B cell (primary cell): Measurements from ENCODE around the gene ATP2B3. TPM values are rescaled to one million over a fixed set of nuclear protein-coding genes. Genes with fewer than 3 reads are reported as not detected.

Source experiments
- ATAC-seq: fragments of 200-7000 bp; cut with Tn5 transposase; one replicate; pipeline ENCODE4 v1.10.0; 2021; ENCODE audit warnings: low read depth, mild to moderate bottlenecking, moderate number of reproducible peaks, moderate library complexity
- CTCF ChIA-PET: fragments of 350-600 bp; sonication (Branson Sonifier 250); formaldehyde crosslinking; loops from one replicate; lab custom pipeline; 2021; ENCODE audit warnings: antibody characterized with exemption, inconsistent platforms; lab: Charles Lee
- POLR2A ChIA-PET: fragments of 350-600 bp; sonication (Branson Sonifier 250); formaldehyde crosslinking; loops from one replicate; lab custom pipeline; 2021; ENCODE audit warnings: antibody characterized with exemption; lab: Charles Lee
- DNase-seq: peaks from one replicate; pipeline ENCODE4 v3.0.0; 2013
- H2AFZ ChIP-seq: 2 replicates; pipeline ENCODE4 v1.6.1; 2012; ENCODE audit warnings: mild to moderate bottlenecking, low read depth, low read length; ENCODE audit not compliant: insufficient read depth, poor library complexity, severe bottlenecking
- H3K27ac ChIP-seq, 2 donors: 1 replicate in 1 of 2; 2 replicates in 1 of 2; pipeline ENCODE4 v1.5.1; 2012 to 2013; ENCODE audit warnings: low read length in 2 of 2, mild to moderate bottlenecking in 2 of 2, moderate library complexity in 1 of 2
- H3K27me3 ChIP-seq, 4 experiments: fragments of 200-600 bp in 1 of 4; sonication (generic) in 1 of 4; replicated peaks in 1 of 4; 1 replicate in 2 of 4; 2 replicates in 2 of 4; pipeline versions ENCODE4 v1.6.1 to v1.7.0; 2013 to 2016; ENCODE audit warnings: low read length in 3 of 4, mild to moderate bottlenecking in 2 of 4, mixed read lengths in 1 of 4, moderate library complexity in 1 of 4; ENCODE audit not compliant: insufficient read depth in 4 of 4, control insufficient read depth in 3 of 4; ENCODE audit errors: control extremely low read depth in 1 of 4
- H3K36me3 ChIP-seq, 2 experiments: replicated peaks in 1 of 2; 1 replicate in 1 of 2; 2 replicates in 1 of 2; pipeline versions ENCODE4 v1.6.1 to v1.7.1; 2013; ENCODE audit warnings: low read length in 1 of 2; ENCODE audit not compliant: insufficient read depth in 2 of 2, control insufficient read depth in 1 of 2; ENCODE audit errors: control extremely low read depth in 1 of 2, extremely low read depth in 1 of 2
- H3K4me1 ChIP-seq, 2 donors: fragments of 200-600 bp in 1 of 2; sonication (generic) in 1 of 2; 1 replicate in 1 of 2; 2 replicates in 1 of 2; pipeline versions ENCODE4 v1.5.1 to v1.6.1; 2013 to 2017; ENCODE audit warnings: low read length in 2 of 2; ENCODE audit not compliant: control insufficient read depth in 2 of 2, insufficient read depth in 2 of 2
- H3K4me2 ChIP-seq: replicated peaks from 2 replicates; pipeline ENCODE3; 2012; ENCODE audit warnings: mild to moderate bottlenecking, low read depth, low read length; ENCODE audit not compliant: poor library complexity, severe bottlenecking
- H3K4me3 ChIP-seq, 5 experiments: fragments of 200-600 bp in 1 of 5; sonication (generic) in 1 of 5; 1 replicate in 3 of 5; 2 replicates in 2 of 5; pipeline versions ENCODE4 v1.5.1 to v1.7.0; 2011 to 2016; ENCODE audit warnings: low read length in 4 of 5, mild to moderate bottlenecking in 4 of 5, low read depth in 2 of 5, control low read depth in 1 of 5, moderate library complexity in 1 of 5; ENCODE audit not compliant: insufficient read depth in 1 of 5; ENCODE audit errors: control extremely low read depth in 1 of 5, extremely low read depth in 1 of 5
- H3K79me2 ChIP-seq: fragments of 200-600 bp; sonication (generic); one replicate; pipeline ENCODE4 v1.6.0; 2016; ENCODE audit warnings: low read length; ENCODE audit not compliant: control insufficient read depth, insufficient read depth
- H3K9ac ChIP-seq: fragments of 200-600 bp; sonication (generic); 2 replicates; pipeline ENCODE4 v1.6.1; 2017; ENCODE audit warnings: mild to moderate bottlenecking, low read length, moderate library complexity
- H3K9me3 ChIP-seq, 3 donors: one replicate each; pipeline versions ENCODE4 v1.6.1 to v1.7.1; 2013; ENCODE audit warnings: low read length in 2 of 3; ENCODE audit not compliant: control insufficient read depth in 2 of 3, insufficient read depth in 1 of 3; ENCODE audit errors: control extremely low read depth in 1 of 3
- H4K20me1 ChIP-seq: 2 replicates; pipeline ENCODE4 v1.6.0; 2012; ENCODE audit warnings: mild to moderate bottlenecking, low read length; ENCODE audit not compliant: insufficient read depth, control insufficient read depth, poor library complexity, severe bottlenecking
- H3K27ac Mint-ChIP-seq: one replicate; pipeline ENCODE4 v1.8.0; 2021; ENCODE audit warnings: mixed read lengths
- H3K27me3 Mint-ChIP-seq: one replicate; pipeline ENCODE4 v1.8.0; 2021; ENCODE audit warnings: mixed read lengths
- H3K4me1 Mint-ChIP-seq: one replicate; pipeline ENCODE4 v1.8.0; 2021; ENCODE audit warnings: mixed read lengths
- H3K4me3 Mint-ChIP-seq: one replicate; pipeline ENCODE4 v1.8.0; 2021; ENCODE audit warnings: mixed read lengths
- H3K9me3 Mint-ChIP-seq: one replicate; pipeline ENCODE4 v1.8.0; 2022; ENCODE audit warnings: mixed read lengths; ENCODE audit not compliant: insufficient read depth
- EZH2 ChIP-seq: IDR thresholded peaks from 2 replicates; pipeline ENCODE4 v1.6.1; 2012; ENCODE audit warnings: borderline replicate concordance, low read depth, mild to moderate bottlenecking, moderate library complexity, low read length; ENCODE audit not compliant: insufficient read depth, poor library complexity, severe bottlenecking
- WGBS: methylation state at CpG from one replicate; pipeline ENCODE4 v1.1.5; 2013; ENCODE audit warnings: missing lambda C conversion rate; ENCODE audit not compliant: insufficient coverage; 5-methylcytosine and 5-hydroxymethylcytosine counted together
- intact Hi-C: fragments of 100-400 bp; cut with micrococcal nuclease; formaldehyde crosslinking; loops from one replicate; pipeline ENCODE4 v1.10.0; 2022
- polyA plus RNA-seq: library from polyadenylated mRNA; depleted of rRNA; stranded (reverse); fragments of >200 nt; gene quantifications from 2 replicates; pipeline ENCODE4 v1.2.3, GENCODE V29; 2012
- total RNA-seq, 2 donors: library from RNA; stranded (reverse); fragments of 120-200 nt in 1 of 2; gene quantifications; 1 replicate in 1 of 2; 2 replicates in 1 of 2; pipeline versions ENCODE4 v1.2.3 to v1.2.4, GENCODE V29; 2013 to 2022
- TF ChIP-seq, protein P1 (sequence below): fragments of 200-600 bp; IDR thresholded peaks from one replicate; pipeline ENCODE4 v1.8.0; 2022; ENCODE audit warnings: antibody characterized with exemption, mild to moderate bottlenecking

Gene ATP2B3
- total and polyA plus RNA-seq, 2 donors (not counting 1 experiment from before 2014, with no cell fraction given) = not detected

DNA sequence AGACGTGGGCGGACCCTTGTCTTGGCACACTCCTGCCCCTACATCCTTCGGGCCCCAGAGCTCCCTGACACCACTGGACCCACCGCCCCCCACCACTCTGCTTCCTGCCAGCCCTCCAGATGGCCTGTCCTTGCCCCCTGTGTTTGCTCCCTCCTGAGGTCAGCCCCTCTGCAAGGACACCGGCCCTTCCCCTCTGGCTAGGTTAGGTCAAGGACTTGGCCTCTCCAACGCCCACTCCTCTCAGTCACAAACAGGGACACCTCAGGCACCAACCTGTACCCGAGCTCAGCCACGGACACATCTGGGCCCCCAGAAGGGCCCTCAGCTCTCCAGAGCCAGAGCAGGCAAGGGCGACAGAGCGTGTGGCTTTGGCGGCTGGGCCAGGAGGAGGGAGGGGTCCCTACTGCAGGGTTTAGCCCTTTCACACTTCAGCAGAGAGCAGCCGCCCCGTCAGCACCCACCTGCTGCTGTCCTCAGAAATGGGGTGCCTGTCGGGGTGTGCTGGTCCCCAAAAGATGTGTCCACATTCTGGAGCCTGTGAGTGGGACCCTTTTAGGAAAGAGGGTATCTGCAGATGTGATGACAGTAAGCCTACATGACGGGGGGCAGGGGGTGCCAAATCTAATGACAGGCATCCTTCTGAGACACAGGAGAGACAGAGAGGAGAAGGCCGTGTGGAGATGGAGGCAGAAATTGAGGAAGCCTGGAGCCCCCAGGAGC is 106.0 kb downstream of the ATP2B3 start:
- TF ChIP-seq, protein P1, sequence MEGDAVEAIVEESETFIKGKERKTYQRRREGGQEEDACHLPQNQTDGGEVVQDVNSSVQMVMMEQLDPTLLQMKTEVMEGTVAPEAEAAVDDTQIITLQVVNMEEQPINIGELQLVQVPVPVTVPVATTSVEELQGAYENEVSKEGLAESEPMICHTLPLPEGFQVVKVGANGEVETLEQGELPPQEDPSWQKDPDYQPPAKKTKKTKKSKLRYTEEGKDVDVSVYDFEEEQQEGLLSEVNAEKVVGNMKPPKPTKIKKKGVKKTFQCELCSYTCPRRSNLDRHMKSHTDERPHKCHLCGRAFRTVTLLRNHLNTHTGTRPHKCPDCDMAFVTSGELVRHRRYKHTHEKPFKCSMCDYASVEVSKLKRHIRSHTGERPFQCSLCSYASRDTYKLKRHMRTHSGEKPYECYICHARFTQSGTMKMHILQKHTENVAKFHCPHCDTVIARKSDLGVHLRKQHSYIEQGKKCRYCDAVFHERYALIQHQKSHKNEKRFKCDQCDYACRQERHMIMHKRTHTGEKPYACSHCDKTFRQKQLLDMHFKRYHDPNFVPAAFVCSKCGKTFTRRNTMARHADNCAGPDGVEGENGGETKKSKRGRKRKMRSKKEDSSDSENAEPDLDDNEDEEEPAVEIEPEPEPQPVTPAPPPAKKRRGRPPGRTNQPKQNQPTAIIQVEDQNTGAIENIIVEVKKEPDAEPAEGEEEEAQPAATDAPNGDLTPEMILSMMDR = no peak
- Histone ChIP-seq H3K9ac (no peak overlapping the region), H3K4me3 (no peak overlapping the region), H3K79me2 (no peaks in the 10 kb centered on the region), H3K9me3 (no peaks in the 10 kb centered on the region), H3K27me3 (peaks cover 0 to 6% (median 0%) of the 10 kb centered on the region in 4 experiments), H3K36me3 (no peaks in the 10 kb centered on the region), H4K20me1 (no peaks in the 10 kb centered on the region), H3K27ac (no peak overlapping the region), H3K4me2 (no peak overlapping the region), H2AFZ (no peak overlapping the region), H3K4me1 (no peaks in the 10 kb centered on the region)
- ATAC-seq (no peak), DNase-seq (no peak)
- WGBS = 75% methylated on average over 6 of the region's 16 CpGs
- H3K4me3 Mint-ChIP-seq = no peak overlapping the region
- H3K9me3 Mint-ChIP-seq = no peaks in the 10 kb centered on the region
- peaks cover 6% of the 10 kb centered on the region for H3K27me3 Mint-ChIP-seq
- CTCF ChIA-PET = no interaction called here
- POLR2A ChIA-PET = no interaction called here
- H3K27ac Mint-ChIP-seq = no peak overlapping the region
- no peaks in the 10 kb centered on the region for H3K4me1 Mint-ChIP-seq
- intact Hi-C loops = no loop called here

DNA sequence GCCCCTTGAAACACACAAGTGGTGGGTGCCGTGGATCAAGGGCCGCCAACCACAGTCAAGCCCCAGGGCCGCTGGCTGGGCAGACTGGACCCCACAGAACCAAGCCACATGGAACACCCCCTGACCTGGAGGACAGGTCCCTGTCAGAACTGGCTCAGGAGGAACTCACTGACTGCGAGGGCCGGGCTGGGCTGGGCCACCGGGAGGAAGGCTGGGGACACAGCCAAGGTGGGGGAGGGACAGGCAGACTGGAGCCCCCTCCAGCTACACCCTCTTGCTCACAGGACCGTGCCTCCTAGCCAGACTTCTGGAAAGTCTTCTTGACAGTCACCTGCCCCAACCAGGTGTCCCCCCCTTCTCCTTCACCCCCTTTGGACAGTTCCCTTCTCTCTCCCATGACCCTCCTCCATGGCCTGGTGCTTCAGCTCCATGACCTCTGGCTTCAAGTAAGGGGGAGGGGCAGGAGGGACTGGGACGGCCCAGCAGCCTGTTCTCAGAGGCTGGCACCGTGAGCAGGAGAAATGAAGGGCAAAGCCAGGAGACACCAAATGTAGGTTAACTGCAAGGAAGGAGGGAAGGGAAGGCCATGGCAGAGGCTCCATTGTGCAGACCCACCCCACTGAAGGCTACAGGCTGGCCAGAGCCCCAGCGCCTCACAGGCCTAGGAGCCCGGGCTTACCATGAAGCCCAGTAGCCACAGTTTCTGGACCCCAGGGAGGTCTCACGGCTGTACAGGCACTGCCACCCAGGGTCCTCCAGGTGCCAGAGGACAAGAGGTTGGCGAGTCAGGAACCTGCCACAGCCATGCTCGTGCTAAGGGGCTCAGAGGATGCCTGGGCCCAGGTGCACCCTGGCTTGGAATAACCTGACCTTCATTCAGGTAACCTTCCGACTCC is 107.0 kb downstream of the ATP2B3 start:
- Mint-ChIP-seq H3K4me1 (no peaks in the 10 kb centered on the region), H3K4me3 (no peak overlapping the region), H3K27ac (no peak overlapping the region), H3K9me3 (no peaks in the 10 kb centered on the region), H3K27me3 (peaks cover 6% of the 10 kb centered on the region)
- no peaks in the 10 kb centered on the region for H3K79me2 ChIP-seq
- TF ChIP-seq, protein P1 = no peak
- no peak for TF ChIP-seq EZH2
- no peaks in the 10 kb centered on the region for H3K4me1 ChIP-seq
- no peaks in the 10 kb centered on the region for H4K20me1 ChIP-seq
- H3K4me2 ChIP-seq = no peak overlapping the region
- no peaks in the 10 kb centered on the region for H3K9me3 ChIP-seq
- ATAC-seq = no peak
- H3K36me3 ChIP-seq = no peaks in the 10 kb centered on the region
- H3K4me3 ChIP-seq = no peak overlapping the region
- ChIA-PET POLR2A (interaction anchor here (0.6 kb wide), 1 partner anchor 803 kb away, joined by 5 read pairs; no protein-coding TSS in a partner anchor), CTCF (no interaction called here)
- no peak overlapping the region for H2AFZ ChIP-seq
- intact Hi-C loops = no loop called here
- H3K9ac ChIP-seq = no peak overlapping the region
- H3K27me3 ChIP-seq = peaks cover 0 to 6% (median 0%) of the 10 kb centered on the region in 4 experiments
- no peak overlapping the region for H3K27ac ChIP-seq
- DNase-seq = no peak
- WGBS = 89% methylated on average over 9 of the region's 15 CpGs
